Activated gamma-delta T cell treated with Interleukin-2 at 50 U/mL for 16 hours (primary cell): Measurements from ENCODE around the gene MED13.

Experiments
- DNase-seq: peaks from one replicate; pipeline ENCODE4 v3.0.0-alpha.2; 2020

The MED13 gene, protein sequence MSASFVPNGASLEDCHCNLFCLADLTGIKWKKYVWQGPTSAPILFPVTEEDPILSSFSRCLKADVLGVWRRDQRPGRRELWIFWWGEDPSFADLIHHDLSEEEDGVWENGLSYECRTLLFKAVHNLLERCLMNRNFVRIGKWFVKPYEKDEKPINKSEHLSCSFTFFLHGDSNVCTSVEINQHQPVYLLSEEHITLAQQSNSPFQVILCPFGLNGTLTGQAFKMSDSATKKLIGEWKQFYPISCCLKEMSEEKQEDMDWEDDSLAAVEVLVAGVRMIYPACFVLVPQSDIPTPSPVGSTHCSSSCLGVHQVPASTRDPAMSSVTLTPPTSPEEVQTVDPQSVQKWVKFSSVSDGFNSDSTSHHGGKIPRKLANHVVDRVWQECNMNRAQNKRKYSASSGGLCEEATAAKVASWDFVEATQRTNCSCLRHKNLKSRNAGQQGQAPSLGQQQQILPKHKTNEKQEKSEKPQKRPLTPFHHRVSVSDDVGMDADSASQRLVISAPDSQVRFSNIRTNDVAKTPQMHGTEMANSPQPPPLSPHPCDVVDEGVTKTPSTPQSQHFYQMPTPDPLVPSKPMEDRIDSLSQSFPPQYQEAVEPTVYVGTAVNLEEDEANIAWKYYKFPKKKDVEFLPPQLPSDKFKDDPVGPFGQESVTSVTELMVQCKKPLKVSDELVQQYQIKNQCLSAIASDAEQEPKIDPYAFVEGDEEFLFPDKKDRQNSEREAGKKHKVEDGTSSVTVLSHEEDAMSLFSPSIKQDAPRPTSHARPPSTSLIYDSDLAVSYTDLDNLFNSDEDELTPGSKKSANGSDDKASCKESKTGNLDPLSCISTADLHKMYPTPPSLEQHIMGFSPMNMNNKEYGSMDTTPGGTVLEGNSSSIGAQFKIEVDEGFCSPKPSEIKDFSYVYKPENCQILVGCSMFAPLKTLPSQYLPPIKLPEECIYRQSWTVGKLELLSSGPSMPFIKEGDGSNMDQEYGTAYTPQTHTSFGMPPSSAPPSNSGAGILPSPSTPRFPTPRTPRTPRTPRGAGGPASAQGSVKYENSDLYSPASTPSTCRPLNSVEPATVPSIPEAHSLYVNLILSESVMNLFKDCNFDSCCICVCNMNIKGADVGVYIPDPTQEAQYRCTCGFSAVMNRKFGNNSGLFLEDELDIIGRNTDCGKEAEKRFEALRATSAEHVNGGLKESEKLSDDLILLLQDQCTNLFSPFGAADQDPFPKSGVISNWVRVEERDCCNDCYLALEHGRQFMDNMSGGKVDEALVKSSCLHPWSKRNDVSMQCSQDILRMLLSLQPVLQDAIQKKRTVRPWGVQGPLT (N-terminal part only)

DNA sequence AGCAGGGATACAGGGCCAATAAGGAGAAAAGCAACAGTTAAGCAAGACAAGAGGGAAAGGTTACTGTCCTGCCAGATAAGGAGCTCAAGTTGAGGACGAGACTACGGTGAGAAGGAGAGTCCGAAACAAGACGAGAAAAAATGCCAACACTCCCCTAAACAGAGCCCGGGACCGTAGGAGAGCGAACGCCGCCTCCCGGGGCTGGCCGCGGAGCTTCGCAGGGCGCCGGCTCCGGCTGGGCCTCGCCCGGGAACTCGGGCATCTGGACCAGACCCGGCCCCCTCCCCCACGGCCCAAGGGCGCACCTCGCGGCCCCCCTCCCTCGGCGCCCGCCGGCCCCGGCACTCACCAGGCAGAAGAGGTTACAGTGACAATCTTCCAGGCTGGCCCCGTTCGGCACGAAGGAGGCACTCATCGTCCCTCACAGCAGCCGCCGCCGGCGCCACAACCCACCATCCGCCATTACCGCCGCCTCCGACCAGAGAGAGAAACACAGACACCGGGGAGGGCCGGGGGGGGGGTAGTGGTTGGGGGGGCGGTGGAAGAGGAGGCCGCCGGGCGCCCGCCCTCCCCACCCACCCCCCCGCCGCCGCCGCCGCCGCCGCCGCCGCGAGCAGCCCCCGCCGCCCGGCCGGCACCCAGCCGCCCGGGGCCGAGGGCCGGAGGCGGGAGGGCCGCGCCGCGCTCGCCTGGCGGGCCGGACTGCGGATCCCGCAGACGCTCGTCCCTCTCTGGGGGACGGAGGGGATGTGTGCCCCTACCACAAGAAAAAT lies at the start of gene MED13:
MED13 (minus strand) TSS at position 488 of the 773 bp plus-strand sequence; CDS start at position 415, 73 bp downstream.
- DNase-seq: peak; percentile 58

DNA sequence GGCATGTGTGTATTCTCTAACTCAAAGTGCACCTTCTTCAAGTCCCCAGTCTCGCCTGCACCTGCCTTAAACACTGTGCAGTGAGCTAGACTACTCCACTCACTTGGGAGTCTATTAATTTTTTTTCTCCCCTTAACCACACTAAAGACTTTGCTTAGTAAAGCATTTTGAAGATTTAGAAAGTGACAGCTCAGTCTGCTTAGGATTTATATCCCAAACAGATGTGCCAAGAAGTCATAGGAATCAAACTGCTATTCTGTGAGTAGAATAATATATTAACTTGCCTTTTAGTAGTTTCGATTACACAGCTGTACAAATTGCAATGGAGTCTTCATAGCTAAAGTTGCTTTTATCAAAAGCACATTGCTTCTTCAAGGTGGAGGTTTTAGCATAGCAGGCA lies 47.2 kb upstream of the MED13 start:
- no peak for DNase-seq

DNA sequence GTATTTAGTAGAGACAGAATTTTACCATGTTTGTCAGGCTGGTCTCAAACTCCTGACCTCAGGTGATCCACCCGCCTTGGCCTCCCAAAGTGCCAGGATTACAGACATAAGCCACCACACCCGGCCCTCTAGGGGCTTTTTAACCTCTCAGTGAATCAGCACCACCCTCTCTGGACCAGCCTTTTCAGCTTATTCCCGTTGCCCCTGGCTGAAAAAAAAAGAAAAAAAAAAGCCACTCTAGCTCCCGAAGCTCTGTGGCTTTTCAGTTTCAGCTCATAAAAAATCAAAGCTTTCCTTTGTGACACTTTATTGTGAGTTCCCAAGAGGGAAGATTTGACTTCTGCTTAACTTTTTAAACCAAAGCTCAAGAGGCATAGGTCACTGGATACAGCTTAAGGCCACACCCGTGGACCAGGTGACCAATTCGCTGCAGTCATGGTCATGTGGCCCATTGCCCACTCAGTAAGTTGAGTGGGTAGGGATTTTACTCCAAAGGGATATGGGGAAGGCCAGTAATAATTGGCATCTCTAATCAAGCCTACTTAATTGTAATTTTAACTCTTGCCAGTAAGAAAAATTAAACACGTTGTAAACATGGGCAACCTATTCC lies 46.6 kb upstream of the MED13 start:
- no peak for DNase-seq

DNA sequence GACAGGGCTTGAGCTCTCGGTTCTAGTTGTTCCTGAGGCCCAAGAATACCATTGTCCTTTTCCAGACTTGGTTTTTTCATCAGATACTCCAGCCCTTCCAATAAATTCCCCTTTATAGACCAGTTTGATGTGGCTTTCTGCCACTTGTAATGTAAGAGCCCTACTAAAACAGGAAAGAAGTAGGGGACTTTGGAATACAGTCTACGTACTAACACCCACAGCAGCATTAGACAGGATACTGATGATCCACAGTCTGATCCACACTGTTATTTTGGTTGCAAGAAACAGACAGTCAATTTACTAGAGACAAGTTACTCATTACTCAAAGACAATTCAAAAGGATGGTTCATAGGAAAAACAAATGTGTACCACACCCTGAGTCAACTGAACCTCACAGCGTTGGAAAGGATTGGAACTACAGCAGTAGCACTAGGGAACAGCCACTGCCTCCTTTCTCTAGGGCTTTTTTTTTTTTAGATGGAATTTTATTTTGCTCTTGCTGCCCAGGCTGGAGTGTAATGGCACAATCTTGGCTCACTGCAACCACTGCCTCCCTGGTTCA lies 45.9 kb upstream of the MED13 start:
- DNase-seq: no peak

DNA sequence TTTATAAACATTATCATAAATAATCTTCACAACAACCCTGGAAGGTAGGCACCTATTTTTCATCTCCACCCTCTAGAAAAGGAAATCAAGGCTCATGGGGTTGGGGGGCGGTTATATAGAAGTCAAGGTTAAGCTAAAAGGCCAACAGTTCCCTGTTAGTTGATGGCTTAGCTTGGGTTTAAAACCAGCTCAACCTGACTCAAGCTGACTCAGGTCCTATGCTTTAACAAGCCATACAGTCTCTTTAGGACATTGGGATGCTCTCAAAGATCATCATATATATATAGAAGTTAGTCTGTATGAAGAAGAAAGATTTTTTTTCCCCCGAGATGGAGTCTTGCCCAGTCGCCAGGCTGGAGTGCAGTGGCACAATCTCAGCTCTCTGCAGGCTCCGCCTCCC lies 44.8 kb upstream of the MED13 start:
- DNase-seq: no peak

DNA sequence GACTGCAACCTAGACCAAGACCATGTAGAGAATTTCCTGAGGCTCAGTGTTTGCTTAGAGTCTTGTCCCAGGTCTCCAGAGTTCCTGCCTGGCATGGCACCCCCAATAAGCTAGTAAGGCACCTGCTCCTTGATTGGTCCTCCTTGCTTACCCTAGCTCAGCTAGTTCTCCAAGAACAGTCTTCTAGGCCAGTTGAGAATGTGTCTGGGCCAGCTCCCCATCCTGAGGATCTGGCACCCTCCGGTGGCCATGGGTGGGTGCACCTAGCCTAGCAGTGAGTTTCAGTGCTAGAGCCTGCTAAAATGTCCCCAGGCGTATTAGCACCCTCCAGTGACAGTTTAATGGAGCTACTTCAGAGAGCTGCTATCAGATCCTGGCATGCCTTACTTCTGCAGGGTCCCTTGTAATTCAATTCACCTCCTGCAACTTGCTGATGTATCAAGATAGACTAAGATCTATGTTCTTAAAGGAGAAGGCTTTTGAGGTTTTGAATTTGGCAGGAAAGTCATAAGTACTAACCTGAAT lies 44.4 kb upstream of the MED13 start:
- peak; percentile 26 for DNase-seq

DNA sequence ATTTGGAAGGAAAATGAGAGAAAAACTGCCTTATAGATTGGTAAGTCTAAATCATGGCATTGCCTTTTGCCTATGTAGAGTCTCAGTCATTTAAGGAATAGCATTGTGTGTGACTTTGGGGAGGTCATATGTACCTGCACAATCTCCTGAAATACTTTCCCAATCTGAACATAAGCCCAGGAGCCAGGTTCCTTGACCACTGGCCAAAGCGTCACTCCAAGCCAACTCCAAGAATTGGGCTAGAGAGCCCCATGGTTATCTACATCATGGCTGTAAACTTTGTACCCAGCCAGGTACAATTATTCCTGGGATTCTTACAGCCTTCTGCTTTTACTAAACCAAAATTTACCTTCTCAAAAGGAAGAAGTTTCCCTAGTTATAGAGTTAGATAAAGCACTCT lies 40.8 kb upstream of the MED13 start:
- DNase-seq: no peak

DNA sequence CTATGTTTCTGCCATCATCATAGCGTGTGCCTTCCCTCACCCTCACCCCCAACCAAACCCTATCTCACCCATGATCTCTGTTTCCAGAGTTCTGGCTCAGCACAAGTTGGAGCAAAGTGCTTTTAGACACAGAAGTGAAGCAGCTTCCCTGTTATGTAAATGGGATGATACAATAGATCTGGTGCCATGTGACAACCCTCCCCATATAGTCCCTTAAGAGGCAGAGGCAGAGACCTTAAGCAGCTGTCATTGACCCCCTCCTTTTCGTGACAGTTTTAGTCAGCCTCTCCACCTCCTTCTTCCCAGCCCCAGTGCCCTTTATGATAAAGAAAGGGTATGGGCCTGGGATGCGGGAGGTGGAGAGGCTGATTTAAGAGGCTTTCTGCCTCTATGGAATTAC lies 40.3 kb upstream of the MED13 start:
- DNase-seq: no peak

DNA sequence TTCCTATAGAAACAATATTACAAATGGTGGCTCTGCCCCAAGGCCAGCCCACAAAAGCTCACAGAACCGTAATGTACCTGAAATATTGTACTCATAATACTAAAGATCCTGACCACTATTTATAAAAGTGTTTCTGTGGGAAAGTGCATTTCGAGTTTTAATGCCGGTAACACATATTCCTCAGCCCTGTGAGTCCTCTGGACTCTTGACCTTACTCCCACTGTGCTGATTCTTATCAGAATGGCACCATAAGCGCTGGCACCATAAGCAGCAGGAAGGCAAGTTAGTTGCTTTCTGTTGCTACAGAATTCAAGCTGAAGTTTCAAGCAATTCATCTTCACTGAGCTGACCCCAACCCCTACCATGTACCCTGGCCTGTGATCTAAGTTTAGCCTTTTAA lies 36.4 kb upstream of the MED13 start:
- no peak for DNase-seq

DNA sequence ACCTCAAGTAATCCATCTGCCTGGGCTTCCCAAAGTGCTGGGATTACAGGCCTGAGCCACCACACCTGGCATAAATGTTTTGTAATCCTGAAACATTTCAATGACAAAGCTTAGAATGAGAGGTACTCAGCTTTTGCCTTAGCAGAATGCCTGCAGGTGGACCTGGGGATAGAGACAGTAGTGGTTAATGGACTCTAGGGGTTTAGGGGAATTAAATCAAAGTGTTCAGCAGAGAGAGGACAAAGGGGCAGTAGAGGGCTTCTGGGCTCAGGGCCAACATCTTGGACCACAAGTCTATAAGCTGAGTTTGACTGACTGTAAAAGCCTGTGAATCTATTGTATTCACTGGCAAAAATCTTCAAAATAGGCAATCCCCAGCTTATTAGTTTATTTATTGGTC lies 36.0 kb upstream of the MED13 start:
- DNase-seq: no peak

DNA sequence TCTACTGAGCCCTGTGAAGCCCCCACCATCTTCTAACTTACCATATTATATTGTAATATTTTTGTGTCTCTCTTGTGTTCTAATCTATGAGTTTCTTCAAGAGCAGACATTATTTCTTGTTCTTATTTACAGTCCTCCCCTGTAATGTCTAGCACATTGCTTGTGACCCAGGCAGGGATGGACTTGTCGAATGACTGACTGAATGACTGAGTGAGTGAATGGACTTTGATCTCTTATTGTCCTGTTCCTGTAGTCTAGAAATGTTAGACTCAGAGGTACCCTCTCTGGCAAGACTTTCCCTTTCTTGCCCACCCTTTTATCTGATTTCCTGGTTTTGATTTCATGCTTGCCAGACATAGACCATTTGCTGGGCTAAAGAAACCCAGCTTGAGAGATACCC lies 35.0 kb upstream of the MED13 start:
- DNase-seq: no peak

DNA sequence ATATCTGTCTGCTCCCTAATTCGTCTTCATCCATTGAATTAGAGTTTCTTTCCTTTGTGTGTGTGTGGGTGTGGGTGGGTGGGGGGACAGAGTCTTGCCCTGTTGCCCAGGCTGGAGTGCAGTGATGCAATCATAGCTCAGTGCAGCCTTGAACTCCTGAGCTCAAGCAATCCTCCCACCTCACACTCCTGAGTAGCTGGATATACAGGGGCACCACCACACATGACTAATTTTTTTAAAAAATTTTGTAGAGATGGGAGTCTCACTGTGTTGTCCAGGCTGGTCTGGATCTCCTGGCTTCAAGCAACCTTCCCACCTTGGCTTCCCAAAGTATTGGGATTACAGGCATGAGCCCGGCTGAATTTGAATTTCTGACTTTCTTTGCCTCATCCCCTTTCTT lies 34.5 kb upstream of the MED13 start:
- no peak for DNase-seq

DNA sequence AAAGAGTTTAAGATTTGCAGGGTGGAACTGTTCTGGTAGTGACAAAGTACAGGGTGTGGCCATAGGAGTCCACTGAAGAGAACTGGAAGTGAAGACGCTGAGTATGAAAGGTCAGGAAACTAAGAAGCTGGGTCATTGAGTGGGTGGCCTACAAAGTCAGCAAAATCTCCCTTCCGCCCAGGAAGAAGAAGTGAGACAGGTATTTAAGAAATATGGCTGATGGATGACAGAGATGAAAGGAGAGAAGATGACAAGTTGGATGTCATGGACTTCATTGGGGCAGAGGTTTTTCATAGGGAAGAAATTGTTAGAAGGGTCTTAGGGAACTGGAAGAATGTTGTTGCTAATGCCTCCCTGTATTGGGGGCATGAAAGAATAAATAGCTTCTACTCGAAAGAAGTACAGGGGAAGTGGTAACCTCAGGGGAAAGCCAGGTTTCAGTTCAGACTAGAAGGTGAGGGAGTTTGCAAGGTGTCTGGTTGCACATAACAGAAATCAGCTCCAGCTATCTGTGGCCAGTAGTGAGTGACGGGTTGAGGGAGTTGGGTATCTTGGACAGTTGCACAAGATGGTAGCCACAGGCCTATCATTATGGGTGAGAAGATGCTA lies 33.6 kb upstream of the MED13 start:
- DNase-seq: no peak

DNA sequence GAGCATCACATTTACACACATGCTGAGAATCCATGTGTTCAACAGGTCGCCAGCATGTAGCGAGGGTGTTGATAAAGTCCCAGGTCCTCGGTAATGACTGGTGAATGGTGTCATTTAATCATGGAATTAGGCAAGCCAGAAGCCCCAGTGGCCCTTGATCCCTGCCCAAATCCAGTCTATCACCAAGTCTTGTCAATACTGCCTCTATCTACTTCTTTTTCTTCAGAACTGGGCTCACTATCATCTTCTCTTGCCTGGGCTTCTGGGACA lies 31.3 kb upstream of the MED13 start:
- DNase-seq: no peak

DNA sequence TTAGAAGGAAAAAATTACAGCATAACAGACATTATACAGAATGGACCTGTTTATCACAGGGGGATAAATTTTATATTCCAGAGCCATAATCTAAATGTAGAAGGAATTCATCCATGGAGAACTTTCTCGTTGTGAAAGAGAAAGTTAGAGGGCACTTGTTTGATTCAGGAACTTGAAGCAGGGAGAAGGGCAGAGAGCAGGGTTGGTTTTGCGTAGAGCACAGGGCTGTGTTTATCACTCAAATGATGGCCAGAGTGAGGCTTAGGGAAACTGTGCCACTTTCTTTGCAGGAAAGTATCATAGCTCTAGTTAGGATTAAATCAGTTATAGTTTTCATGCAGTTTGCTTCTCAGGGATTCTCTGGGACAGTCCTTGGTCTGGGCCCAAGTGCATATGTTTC lies 29.1 kb upstream of the MED13 start:
- no peak for DNase-seq

DNA sequence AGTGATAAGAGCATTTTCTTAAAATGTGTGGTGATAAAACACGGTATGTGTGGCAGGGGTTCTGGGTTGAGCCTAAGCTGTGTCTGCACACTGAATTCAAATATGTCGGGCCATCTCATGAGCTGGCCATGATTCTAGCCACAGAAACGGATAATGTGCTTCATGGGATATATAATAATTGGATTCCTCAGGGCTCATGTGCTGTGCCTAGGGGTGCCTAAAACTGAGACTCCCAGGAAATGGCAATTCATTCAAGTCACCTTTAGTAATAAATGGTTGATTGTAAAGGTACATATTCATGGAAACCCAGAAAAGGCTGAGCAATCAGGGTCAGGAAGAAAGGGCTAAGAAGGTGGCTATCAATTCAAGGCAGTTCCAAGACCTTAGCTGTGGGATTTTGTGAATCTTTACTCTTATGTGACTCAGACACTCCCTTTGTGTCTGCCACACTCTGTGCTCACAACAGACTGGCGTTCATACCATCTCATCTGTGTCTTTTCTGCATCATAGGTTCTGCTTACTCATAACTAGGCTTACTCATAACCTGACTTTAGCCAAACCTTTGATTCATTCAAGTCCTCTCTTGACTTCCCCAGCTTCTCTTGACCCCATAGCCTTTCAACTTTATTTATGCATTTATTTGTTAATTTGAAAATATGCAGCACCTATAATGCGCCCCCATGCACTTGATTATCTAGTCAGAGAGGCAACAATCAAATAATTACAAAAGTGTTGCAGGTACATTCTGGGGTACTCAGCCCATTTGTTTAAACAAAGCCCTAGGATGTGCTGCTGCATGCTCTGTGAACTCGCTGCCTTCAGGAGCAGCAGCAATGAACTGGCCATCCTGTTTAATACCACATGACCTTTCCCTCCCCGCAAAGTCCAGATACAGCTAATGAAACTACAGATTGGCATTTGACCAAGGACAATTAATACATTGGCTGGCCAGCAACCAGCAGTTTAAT lies 28.4 kb upstream of the MED13 start:
- no peak for DNase-seq

DNA sequence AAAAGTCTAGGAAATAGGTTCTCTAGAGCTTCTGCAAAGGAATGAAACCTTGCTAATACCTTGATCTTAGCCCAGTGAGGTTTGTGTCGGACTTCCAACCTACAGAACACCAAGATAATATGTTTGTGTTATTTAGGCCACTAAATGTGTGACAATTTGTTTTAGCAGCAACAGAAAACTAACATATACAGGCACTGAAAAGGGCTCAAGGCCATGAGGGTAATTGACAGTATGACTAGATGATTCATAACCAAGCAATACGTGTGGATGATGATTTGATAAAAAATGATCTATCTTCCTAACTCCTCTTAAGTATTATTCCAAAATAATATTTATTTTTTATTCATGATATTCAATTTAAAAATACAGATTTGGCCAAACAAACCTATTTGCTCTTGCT lies 27.7 kb upstream of the MED13 start:
- no peak for DNase-seq

DNA sequence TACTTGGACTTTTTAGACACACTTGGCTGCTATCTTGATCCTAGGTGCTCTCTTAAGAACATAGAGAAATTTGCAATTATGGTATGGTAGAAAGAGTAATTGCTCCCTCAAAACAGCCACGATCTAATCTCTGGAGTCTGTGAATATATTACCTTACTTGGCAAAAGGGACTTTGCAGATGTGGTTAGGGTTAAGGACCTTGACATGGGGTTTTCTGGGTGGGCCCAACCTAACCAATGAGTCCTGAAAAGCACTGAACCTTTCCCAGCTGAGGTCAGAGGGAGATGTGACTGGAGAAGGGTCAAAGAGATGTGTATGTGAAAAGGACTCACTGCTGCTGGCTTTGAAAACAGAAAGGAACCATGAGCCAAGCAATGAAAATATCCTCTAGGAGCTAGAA lies 26.7 kb upstream of the MED13 start:
- no peak for DNase-seq

DNA sequence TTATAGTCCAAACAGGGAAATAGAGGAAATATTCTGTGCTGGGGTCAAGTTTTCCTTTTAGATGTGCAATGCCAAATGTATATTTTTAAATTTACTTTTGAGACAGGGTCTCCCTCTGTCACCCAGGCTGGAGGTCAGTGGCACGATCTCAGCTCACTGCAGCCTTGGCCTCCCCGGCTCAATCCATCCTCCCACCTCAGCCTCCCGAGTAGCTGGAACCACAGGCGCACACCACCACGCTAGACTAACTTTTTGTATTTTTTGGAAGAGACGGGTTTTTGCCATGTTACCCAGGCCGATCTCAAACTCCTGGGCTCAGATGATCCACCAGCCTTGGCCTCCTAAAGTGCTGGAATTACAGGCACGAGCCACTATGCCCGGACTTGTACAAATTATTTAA lies 25.8 kb upstream of the MED13 start:
- no peak for DNase-seq
